RWPE1 (cell line): ENCODE data around the gene GDE1.

Experiments
- CTCF ChIA-PET: fragments of 350-600 bp; sonication (Branson Sonifier 250); formaldehyde crosslinking; extraction: SDS; loops from one replicate; lab custom pipeline; 2021; lab: Yijun Ruan, JAX
- POLR2A ChIA-PET: fragments of 400-600 bp; formaldehyde crosslinking; extraction: SDS; loops from one replicate; lab custom pipeline; 2020; ENCODE audit warnings: antibody characterized with exemption; ENCODE audit not compliant: low non-redundant PET; lab: Yijun Ruan, JAX
- DNase-seq: peaks from one replicate; pipeline ENCODE4 v3.0.0; 2012; ENCODE audit warnings: low spot score
- H3K27ac ChIP-seq: fragments of 450-650 bp; 2 replicates; pipeline ENCODE4 v1.5.1; 2017
- TF ChIP-seq, protein P1 (sequence below): fragments of 450-650 bp; conservative IDR thresholded peaks from 2 replicates; pipeline ENCODE4 v1.5.1; 2017; ENCODE audit warnings: low read depth, mild to moderate bottlenecking

The GDE1 gene, protein sequence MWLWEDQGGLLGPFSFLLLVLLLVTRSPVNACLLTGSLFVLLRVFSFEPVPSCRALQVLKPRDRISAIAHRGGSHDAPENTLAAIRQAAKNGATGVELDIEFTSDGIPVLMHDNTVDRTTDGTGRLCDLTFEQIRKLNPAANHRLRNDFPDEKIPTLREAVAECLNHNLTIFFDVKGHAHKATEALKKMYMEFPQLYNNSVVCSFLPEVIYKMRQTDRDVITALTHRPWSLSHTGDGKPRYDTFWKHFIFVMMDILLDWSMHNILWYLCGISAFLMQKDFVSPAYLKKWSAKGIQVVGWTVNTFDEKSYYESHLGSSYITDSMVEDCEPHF

DNA sequence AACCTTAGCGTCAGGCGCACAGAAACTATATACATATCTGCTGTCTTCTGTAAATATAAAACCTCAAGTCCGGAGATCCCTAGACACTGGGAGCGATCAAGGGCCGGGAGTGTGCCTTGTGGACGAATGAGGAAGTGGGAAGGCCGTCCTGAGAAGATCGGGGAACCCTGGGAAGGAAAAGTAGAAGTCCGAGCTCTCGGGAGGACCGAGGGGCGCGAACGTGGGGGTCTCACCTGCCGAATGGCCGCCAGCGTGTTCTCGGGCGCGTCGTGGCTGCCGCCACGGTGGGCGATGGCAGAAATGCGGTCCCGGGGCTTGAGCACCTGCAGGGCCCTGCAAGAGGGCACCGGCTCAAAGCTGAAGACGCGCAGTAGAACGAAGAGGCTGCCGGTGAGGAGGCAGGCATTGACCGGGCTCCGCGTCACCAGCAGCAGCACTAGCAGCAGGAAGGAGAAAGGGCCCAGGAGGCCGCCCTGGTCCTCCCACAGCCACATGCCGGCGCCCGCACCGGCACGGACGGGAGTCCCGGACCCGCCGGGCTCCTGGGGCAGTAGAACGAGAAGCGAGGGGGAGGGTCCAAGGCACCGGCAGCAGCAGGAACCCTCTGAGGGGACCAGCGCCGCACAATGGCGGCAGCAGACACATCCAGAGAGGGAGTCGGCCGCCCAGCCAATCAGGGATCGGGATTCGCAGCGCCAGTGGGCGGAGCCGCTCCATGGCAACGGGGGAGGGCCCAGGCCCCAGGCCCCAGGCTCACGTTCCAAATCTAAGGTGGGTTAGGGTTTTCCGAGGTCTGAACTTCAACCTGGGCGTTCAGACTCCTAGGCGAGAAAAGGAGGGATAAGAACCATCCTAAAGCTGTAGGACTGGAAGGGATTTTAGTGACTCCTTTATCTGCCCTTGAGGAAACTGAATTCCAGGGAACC is at the start of gene GDE1:
TSS of gene GDE1 (minus strand) at position 628 of the 926 bp plus-strand sequence. CDS start at position 494, 134 bp downstream.
- CTCF ChIA-PET = interaction anchor here (0.6 kb wide), 1 partner anchor 590 kb away, joined by 5 read pairs; no protein-coding TSS in a partner anchor
- POLR2A ChIA-PET = no interaction called here
- TF ChIP-seq, protein P1, sequence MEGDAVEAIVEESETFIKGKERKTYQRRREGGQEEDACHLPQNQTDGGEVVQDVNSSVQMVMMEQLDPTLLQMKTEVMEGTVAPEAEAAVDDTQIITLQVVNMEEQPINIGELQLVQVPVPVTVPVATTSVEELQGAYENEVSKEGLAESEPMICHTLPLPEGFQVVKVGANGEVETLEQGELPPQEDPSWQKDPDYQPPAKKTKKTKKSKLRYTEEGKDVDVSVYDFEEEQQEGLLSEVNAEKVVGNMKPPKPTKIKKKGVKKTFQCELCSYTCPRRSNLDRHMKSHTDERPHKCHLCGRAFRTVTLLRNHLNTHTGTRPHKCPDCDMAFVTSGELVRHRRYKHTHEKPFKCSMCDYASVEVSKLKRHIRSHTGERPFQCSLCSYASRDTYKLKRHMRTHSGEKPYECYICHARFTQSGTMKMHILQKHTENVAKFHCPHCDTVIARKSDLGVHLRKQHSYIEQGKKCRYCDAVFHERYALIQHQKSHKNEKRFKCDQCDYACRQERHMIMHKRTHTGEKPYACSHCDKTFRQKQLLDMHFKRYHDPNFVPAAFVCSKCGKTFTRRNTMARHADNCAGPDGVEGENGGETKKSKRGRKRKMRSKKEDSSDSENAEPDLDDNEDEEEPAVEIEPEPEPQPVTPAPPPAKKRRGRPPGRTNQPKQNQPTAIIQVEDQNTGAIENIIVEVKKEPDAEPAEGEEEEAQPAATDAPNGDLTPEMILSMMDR = peak; percentile 26; the same call in 1 of the 2 replicates
- peak; percentile 95 for DNase-seq
- H3K27ac ChIP-seq = peak within 1 kb of the TSS; percentile 87

DNA sequence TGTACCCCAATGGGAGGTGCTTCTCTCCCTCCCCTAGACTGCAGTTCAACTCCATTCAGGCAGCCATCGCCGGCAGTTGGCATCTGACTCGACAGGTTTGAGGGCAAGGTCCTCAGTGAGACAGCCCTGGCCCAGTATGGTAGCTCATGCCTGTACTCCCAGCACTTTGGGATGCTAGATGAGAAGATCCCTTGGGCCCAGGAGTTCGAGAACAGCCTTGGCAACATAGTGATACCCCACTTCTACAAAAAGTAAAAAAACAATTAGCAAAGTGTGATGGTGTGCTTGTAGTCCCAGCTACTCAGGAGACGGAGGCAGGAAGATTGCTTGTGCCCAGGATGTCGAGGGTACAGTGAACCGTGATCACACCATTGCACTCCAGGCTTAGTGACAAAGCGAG is 45.7 kb upstream of the GDE1 start:
- CTCF ChIA-PET = interaction anchor here (0.6 to 0.9 kb wide), 2 partner anchors 157 to 1788 kb away, joined by 3 read pairs; no protein-coding TSS in a partner anchor
- no peak overlapping the region for H3K27ac ChIP-seq
- DNase-seq = no peak
- POLR2A ChIA-PET = no interaction called here
- TF ChIP-seq, protein P1 = no peak

DNA sequence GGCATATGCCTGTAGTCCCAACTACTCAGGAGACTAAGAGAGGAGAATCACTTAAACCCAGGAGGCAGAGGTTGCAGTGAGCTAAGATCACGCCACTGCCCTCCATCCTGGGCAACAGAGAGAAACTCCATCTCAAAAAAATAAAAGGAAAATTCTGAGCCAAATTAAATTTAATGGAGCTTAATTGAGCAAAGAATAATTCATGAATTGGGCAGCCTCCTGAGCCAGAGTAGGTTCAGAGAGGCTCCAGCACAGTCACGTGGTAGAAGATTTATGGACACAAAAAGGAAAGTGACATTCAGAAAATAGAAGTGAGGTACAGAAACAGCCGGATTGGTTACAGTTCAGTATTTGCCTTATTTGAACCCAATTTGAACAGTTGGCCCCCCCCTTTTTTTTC is 44.5 kb upstream of the GDE1 start:
- H3K27ac ChIP-seq = no peak overlapping the region
- POLR2A ChIA-PET = no interaction called here
- TF ChIP-seq, protein P1 = no peak
- CTCF ChIA-PET = interaction anchor here (0.6 kb wide), 1 partner anchor 333 kb away, joined by 5 read pairs; no protein-coding TSS in a partner anchor
- DNase-seq = no peak

DNA sequence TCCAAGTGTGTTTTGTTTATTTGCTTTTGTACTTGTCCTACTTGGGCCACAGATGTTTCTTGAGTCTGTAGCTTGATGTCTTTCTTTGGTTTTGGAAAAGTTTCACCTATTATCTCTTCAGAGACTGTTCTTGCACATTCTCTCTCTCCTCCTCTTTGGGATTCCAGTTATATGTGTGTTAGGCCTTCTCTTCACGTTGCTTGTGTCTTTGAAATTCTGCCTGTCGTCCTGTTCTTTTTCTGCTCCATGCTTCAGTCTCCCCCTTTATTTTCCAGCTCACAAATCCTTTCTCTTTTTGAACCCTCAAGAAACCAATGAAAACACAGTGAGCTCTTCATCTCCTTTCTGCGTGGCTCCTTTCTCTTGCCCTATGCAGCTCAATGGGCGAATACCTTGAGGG is 41.5 kb upstream of the GDE1 start:
- CTCF ChIA-PET = interaction anchor here (0.6 to 0.7 kb wide), 2 partner anchors 118 to 238 kb away, joined by 3 read pairs; no protein-coding TSS in a partner anchor
- TF ChIP-seq, protein P1 = no peak
- POLR2A ChIA-PET = no interaction called here
- H3K27ac ChIP-seq = no peak overlapping the region
- DNase-seq = no peak

DNA sequence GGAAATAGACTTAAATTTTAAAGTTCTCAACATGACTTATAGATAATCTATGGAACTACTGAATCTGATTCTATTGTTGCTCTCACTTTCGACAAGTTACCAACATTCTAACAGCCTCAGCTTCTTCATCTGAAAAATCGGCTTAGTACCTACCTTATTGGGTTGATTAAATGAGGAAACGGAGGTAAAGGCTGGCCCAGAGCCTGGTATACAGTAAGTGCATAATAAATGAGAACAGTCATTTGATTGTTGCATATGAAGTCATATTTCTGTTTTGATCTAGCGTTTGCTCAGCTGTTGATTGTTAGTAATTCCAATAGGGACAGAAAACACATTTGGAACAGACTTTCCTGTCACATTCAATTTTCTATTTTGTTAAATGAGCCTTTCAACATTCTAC is 38.2 kb upstream of the GDE1 start:
- POLR2A ChIA-PET = no interaction called here
- no peak overlapping the region for H3K27ac ChIP-seq
- TF ChIP-seq, protein P1 = no peak
- DNase-seq = no peak
- CTCF ChIA-PET = interaction anchor here (0.6 to 0.8 kb wide), 3 partner anchors 46 to 139 kb away, joined by 3 to 8 read pairs (median 7); no protein-coding TSS in a partner anchor
